H1 (cell line): ENCODE results near the gene CTSG.

Source experiments
- CEBPB ChIP-seq: IDR thresholded peaks from 2 replicates; pipeline ENCODE4 v1.6.1; 2012; ENCODE audit warnings: low read depth, low read length
- CHD2 ChIP-seq: IDR thresholded peaks from 2 replicates; pipeline ENCODE4 v1.6.1; 2012; ENCODE audit warnings: low read length, improper control_type of control experiment
- CREB1 ChIP-seq: IDR thresholded peaks from 2 replicates; pipeline ENCODE4 v1.6.1; 2012; ENCODE audit warnings: inconsistent platforms
- EP300 ChIP-seq, 2 experiments: IDR thresholded peaks; 1 replicate in 1 of 2; 2 replicates in 1 of 2; pipeline ENCODE4 v1.6.1; 2011 to 2012; ENCODE audit warnings: low read depth in 2 of 2, low read length in 2 of 2, mild to moderate bottlenecking in 2 of 2, borderline replicate concordance in 1 of 2, inconsistent platforms in 1 of 2, moderate library complexity in 1 of 2
- EZH2 ChIP-seq: fragments of 200-600 bp; sonication (generic); IDR thresholded peaks from 2 replicates; pipeline ENCODE4 v1.7.1; 2012; ENCODE audit warnings: low read depth, mild to moderate bottlenecking, moderate library complexity, low read length, inconsistent platforms; ENCODE audit not compliant: severe bottlenecking
- HDAC2 ChIP-seq, 2 experiments: fragments of 300-600 bp in 1 of 2; sonication (generic) in 1 of 2; IDR thresholded peaks; 2 replicates each; pipeline ENCODE4 v1.6.1; 2011 to 2012; ENCODE audit warnings: low read depth in 2 of 2, low read length in 2 of 2, mild to moderate bottlenecking in 2 of 2, moderate library complexity in 2 of 2, borderline replicate concordance in 1 of 2, inconsistent platforms in 1 of 2
- JUN ChIP-seq: IDR thresholded peaks from 2 replicates; pipeline ENCODE4 v1.6.1; 2011; ENCODE audit warnings: low read depth, mild to moderate bottlenecking, improper control_type of control experiment, low read length
- POLR2A ChIP-seq, 2 experiments: IDR thresholded peaks; 1 replicate in 1 of 2; 2 replicates in 1 of 2; pipeline ENCODE4 v1.6.1; 2011; ENCODE audit warnings: low read depth in 2 of 2, low read length in 2 of 2, mild to moderate bottlenecking in 2 of 2; ENCODE audit errors: control extremely low read depth in 1 of 2
- RNF2 ChIP-seq: fragments of 200-900, 300-1000 bp; sonication (generic); IDR thresholded peaks from 2 replicates; pipeline ENCODE4 v1.7.1; 2016; ENCODE audit warnings: borderline replicate concordance, low read depth, mild to moderate bottlenecking, antibody characterized with exemption, low read length; ENCODE audit not compliant: poor library complexity, severe bottlenecking; ENCODE audit errors: missing control alignments
- SIN3A ChIP-seq, 2 experiments: IDR thresholded peaks in 1 of 2; conservative IDR thresholded peaks in 1 of 2; 2 replicates each; pipeline ENCODE4 v1.6.1; 2011 to 2012; ENCODE audit warnings: low read length in 2 of 2, improper control_type of control experiment in 1 of 2, low read depth in 1 of 2, mild to moderate bottlenecking in 1 of 2
- TAF1 ChIP-seq: IDR thresholded peaks from 2 replicates; pipeline ENCODE4 v1.6.1; 2011; ENCODE audit warnings: mild to moderate bottlenecking, low read depth, low read length
- TCF12 ChIP-seq: IDR thresholded peaks from 2 replicates; pipeline ENCODE4 v1.6.1; 2011; ENCODE audit warnings: low read depth, mild to moderate bottlenecking, low read length
- ZNF274 ChIP-seq: IDR thresholded peaks from 2 replicates; pipeline ENCODE4 v1.7.0; 2012; ENCODE audit warnings: low read length, borderline replicate concordance; ENCODE audit errors: extremely low read depth
- TF ChIP-seq, protein P1 (sequence below), 3 experiments: IDR thresholded peaks; 1 replicate in 2 of 3; 2 replicates in 1 of 3; pipeline versions ENCODE4 v1.5.1 to v1.6.1; 2011; ENCODE audit warnings: low read length in 3 of 3, mild to moderate bottlenecking in 3 of 3, inconsistent platforms in 2 of 3, low read depth in 1 of 3, moderate library complexity in 1 of 3; ENCODE audit not compliant: insufficient read depth in 1 of 3; ENCODE audit errors: control extremely low read depth in 1 of 3

DNA sequence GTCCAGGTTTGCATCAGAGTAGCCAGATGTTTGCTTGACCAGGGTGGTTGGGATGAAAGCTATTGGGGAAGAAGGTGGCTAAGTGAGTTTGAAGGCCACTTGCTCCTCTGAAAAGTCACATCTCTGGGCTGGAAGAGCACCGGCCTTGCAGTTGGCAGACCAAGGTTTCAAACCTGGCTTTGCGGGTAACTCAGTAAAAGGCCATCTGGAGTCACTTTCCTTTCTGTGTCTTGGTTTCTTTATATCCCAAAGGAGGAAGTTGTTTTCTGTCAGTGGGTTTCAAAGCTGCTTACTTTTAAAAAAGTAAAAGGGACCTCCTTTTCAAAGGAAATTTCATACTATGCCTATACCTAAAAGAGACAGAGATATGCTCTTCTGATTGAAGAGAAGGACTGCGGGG is 41.8 kb downstream of the CTSG start:
- TF ChIP-seq CHD2 (no peak), TCF12 (no peak), TAF1 (no peak), ZNF274 (no peak), POLR2A (IDR thresholded peaks at IDR 0.05; ENCODE audit: control extremely low read depth in 1 of 2, low read depth in 2 of 2, low read length in 2 of 2) (no peak), CEBPB (no peak), RNF2 (no peak), EP300 (IDR thresholded peaks at IDR 0.05; ENCODE audit: borderline replicate concordance in 1 of 2, low read depth in 2 of 2, low read length in 2 of 2) (no peak), EZH2 (no peak), JUN (no peak), CREB1 (no peak), HDAC2 (IDR thresholded peaks at IDR 0.05; ENCODE audit: borderline replicate concordance in 1 of 2, low read depth in 2 of 2, low read length in 2 of 2) (no peak), SIN3A (conservative IDR thresholded peaks at IDR 0.05 in 1 of 2, IDR thresholded peaks at IDR 0.05 in 1 of 2; ENCODE audit: low read depth in 1 of 2, low read length in 2 of 2) (no peak)
- TF ChIP-seq, protein P1, sequence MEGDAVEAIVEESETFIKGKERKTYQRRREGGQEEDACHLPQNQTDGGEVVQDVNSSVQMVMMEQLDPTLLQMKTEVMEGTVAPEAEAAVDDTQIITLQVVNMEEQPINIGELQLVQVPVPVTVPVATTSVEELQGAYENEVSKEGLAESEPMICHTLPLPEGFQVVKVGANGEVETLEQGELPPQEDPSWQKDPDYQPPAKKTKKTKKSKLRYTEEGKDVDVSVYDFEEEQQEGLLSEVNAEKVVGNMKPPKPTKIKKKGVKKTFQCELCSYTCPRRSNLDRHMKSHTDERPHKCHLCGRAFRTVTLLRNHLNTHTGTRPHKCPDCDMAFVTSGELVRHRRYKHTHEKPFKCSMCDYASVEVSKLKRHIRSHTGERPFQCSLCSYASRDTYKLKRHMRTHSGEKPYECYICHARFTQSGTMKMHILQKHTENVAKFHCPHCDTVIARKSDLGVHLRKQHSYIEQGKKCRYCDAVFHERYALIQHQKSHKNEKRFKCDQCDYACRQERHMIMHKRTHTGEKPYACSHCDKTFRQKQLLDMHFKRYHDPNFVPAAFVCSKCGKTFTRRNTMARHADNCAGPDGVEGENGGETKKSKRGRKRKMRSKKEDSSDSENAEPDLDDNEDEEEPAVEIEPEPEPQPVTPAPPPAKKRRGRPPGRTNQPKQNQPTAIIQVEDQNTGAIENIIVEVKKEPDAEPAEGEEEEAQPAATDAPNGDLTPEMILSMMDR (IDR thresholded peaks at IDR 0.05; ENCODE audit: control extremely low read depth in 1 of 3, insufficient read depth in 1 of 3, low read depth in 1 of 3, low read length in 3 of 3): no peak
